DND-41 (cell line): ENCODE measurements around the gene LRATD1.

Experiments
- ATAC-seq: fragments of 200-7000 bp; cut with Tn5 transposase; 3 replicates; pipeline ENCODE4 v1.9.1; 2021; ENCODE audit warnings: low read depth; ENCODE audit not compliant: insufficient read depth
- DNase-seq: peaks from one replicate; pipeline ENCODE4 v3.0.0-alpha.2; 2020
- H2AFZ ChIP-seq: 2 replicates; pipeline ENCODE4 v1.6.0; 2012; ENCODE audit warnings: low read depth, low read length
- H3K27ac ChIP-seq: 2 replicates; pipeline ENCODE4 v1.5.1; 2012; ENCODE audit warnings: low read length, inconsistent platforms
- H3K27me3 ChIP-seq: fragments of 200-600 bp; sonication (generic); 2 replicates; pipeline ENCODE4 v1.6.0; 2012; ENCODE audit warnings: low read length, mild to moderate bottlenecking, inconsistent platforms; ENCODE audit not compliant: insufficient read depth, poor library complexity
- H3K36me3 ChIP-seq: 2 replicates; pipeline ENCODE4 v1.5.1; 2012; ENCODE audit warnings: low read length, inconsistent platforms; ENCODE audit not compliant: insufficient read depth
- H3K4me1 ChIP-seq: 2 replicates; pipeline ENCODE4 v1.5.1; 2012; ENCODE audit warnings: mild to moderate bottlenecking, low read length; ENCODE audit not compliant: insufficient read depth
- H3K4me2 ChIP-seq: 2 replicates; pipeline ENCODE4 v1.6.0; 2012; ENCODE audit warnings: mild to moderate bottlenecking, moderate library complexity, low read length, inconsistent platforms; ENCODE audit not compliant: insufficient read depth
- H3K4me3 ChIP-seq, 2 experiments: fragments of 200-600 bp in 1 of 2; shearing (Covaris generic) in 1 of 2; 2 replicates each; pipeline ENCODE4 v1.5.1; 2012 to 2016; ENCODE audit warnings: inconsistent platforms in 2 of 2, low read length in 2 of 2, mild to moderate bottlenecking in 2 of 2, low read depth in 1 of 2, moderate library complexity in 1 of 2
- H3K79me2 ChIP-seq: 2 replicates; pipeline ENCODE4 v1.6.0; 2012; ENCODE audit warnings: low read length, inconsistent platforms; ENCODE audit not compliant: insufficient read depth
- H3K9ac ChIP-seq: 2 replicates; pipeline ENCODE4 v1.6.0; 2012; ENCODE audit warnings: low read depth, mild to moderate bottlenecking, inconsistent platforms, low read length, moderate library complexity
- H3K9me3 ChIP-seq: 2 replicates; pipeline ENCODE4 v1.5.1; 2012; ENCODE audit warnings: low read length, moderate library complexity, mild to moderate bottlenecking, inconsistent platforms; ENCODE audit not compliant: insufficient read depth, severe bottlenecking
- H4K20me1 ChIP-seq: 2 replicates; pipeline ENCODE4 v1.6.0; 2012; ENCODE audit warnings: low read length; ENCODE audit not compliant: insufficient read depth
- CTCF ChIP-seq: IDR thresholded peaks from 2 replicates; pipeline ENCODE4 v1.5.1; 2012; ENCODE audit warnings: borderline replicate concordance, low read length, moderate library complexity, mild to moderate bottlenecking; ENCODE audit not compliant: poor library complexity, severe bottlenecking; ENCODE audit errors: extremely low read depth
- EZH2 ChIP-seq: IDR thresholded peaks from 3 replicates; pipeline ENCODE4 v1.6.1; 2012; ENCODE audit warnings: borderline replicate concordance, low read depth, mild to moderate bottlenecking, moderate library complexity, low read length, inconsistent platforms; ENCODE audit not compliant: severe bottlenecking

Gene LRATD1

GRCh38 chr2:14615760-14616159 lies 16.8 kb upstream of the LRATD1 start:
- H3K36me3 ChIP-seq, result no peaks in the 10 kb centered on the region
- no peaks in the 10 kb centered on the region for H3K27me3 ChIP-seq
- H2AFZ ChIP-seq, result no peak overlapping the region
- TF ChIP-seq EZH2, result no peak
- no peak for TF ChIP-seq CTCF
- H3K4me2 ChIP-seq, result no peak overlapping the region
- ATAC-seq, result no peak
- H3K4me3 ChIP-seq, result no peak overlapping the region
- H4K20me1 ChIP-seq, result no peaks in the 10 kb centered on the region
- no peaks in the 10 kb centered on the region for H3K79me2 ChIP-seq
- no peak overlapping the region for H3K27ac ChIP-seq
- H3K9ac ChIP-seq, result no peak overlapping the region
- H3K9me3 ChIP-seq, result no peaks in the 10 kb centered on the region
- no peak for DNase-seq
- no peaks in the 10 kb centered on the region for H3K4me1 ChIP-seq

GRCh38 chr2:14616342-14616741 lies 16.2 kb upstream of the LRATD1 start:
- no peak for TF ChIP-seq EZH2
- no peak for TF ChIP-seq CTCF

GRCh38 chr2:14616950-14617349 lies 15.6 kb upstream of the LRATD1 start:
- H3K79me2 ChIP-seq, result no peaks in the 10 kb centered on the region
- H3K4me1 ChIP-seq, result no peaks in the 10 kb centered on the region
- H3K27me3 ChIP-seq, result no peaks in the 10 kb centered on the region
- no peak overlapping the region for H3K4me2 ChIP-seq
- DNase-seq, result no peak
- ATAC-seq, result no peak
- no peaks in the 10 kb centered on the region for H4K20me1 ChIP-seq
- H3K9me3 ChIP-seq, result no peaks in the 10 kb centered on the region
- no peaks in the 10 kb centered on the region for H3K36me3 ChIP-seq
- no peak overlapping the region for H2AFZ ChIP-seq
- no peak for TF ChIP-seq CTCF
- TF ChIP-seq EZH2, result no peak
- no peak overlapping the region for H3K4me3 ChIP-seq
- H3K9ac ChIP-seq, result no peak overlapping the region
- no peak overlapping the region for H3K27ac ChIP-seq

More at GRCh38 chr2:14616342-14616741, 16.2 kb upstream of the LRATD1 start:
- Histone ChIP-seq H3K9me3 (no peaks in the 10 kb centered on the region), H3K4me1 (no peaks in the 10 kb centered on the region), H3K9ac (no peak overlapping the region), H3K4me3 (no peak overlapping the region), H3K27ac (no peak overlapping the region), H2AFZ (no peak overlapping the region), H3K27me3 (no peaks in the 10 kb centered on the region), H3K36me3 (no peaks in the 10 kb centered on the region), H4K20me1 (no peaks in the 10 kb centered on the region), H3K79me2 (no peaks in the 10 kb centered on the region), H3K4me2 (no peak overlapping the region)
- ATAC-seq, result no peak
- no peak for DNase-seq

- no peak overlapping the region for H3K27ac ChIP-seq
- no peaks in the 10 kb centered on the region for H3K79me2 ChIP-seq
- TF ChIP-seq CTCF (no peak), EZH2 (no peak)
- H3K36me3 ChIP-seq, result no peaks in the 10 kb centered on the region
- no peaks in the 10 kb centered on the region for H3K27me3 ChIP-seq
- H3K9ac ChIP-seq, result no peak overlapping the region
- DNase-seq (no peak), ATAC-seq (no peak)
- no peaks in the 10 kb centered on the region for H4K20me1 ChIP-seq
- H3K4me2 ChIP-seq, result no peak overlapping the region
- no peak overlapping the region for H3K4me3 ChIP-seq
- no peak overlapping the region for H2AFZ ChIP-seq
- H3K4me1 ChIP-seq, result no peaks in the 10 kb centered on the region
- H3K9me3 ChIP-seq, result no peaks in the 10 kb centered on the region
These were observed 13.1 kb upstream of the LRATD1 start for GRCh38 chr2:14619441-14619840.
